Keratinocyte (primary cell): ENCODE data around the gene CLDN14. TPM values are rescaled to one million over a fixed set of nuclear protein-coding genes. Genes with fewer than 3 reads are reported as not detected.

Experiments
- DNase-seq: peaks from one replicate; pipeline ENCODE4 v3.0.0-alpha.2; 2011; ENCODE audit warnings: low read depth, missing footprints, low spot score
- FAIRE-seq: peaks from 2 replicates; lab custom pipeline; 2011; peaks lifted over from hg19 to GRCh38; lab: Jason Lieb, UNC
- H2AFZ ChIP-seq: 2 replicates; pipeline ENCODE4 v1.6.0; 2012; ENCODE audit warnings: low read length, control low read depth, inconsistent platforms; ENCODE audit not compliant: control insufficient read depth
- H3K27ac ChIP-seq: 2 replicates; pipeline ENCODE4 v1.5.1; 2011; ENCODE audit warnings: low read length; ENCODE audit not compliant: control insufficient read depth, insufficient read depth
- H3K27me3 ChIP-seq: 3 replicates; pipeline ENCODE4 v1.6.0; 2011; ENCODE audit warnings: low read length; ENCODE audit not compliant: control insufficient read depth, insufficient read depth; ENCODE audit errors: extremely low read depth
- H3K36me3 ChIP-seq, 2 experiments: 2 replicates in 1 of 2; 3 replicates in 1 of 2; pipeline ENCODE4 v1.5.1; 2011; ENCODE audit warnings: low read length in 2 of 2, mild to moderate bottlenecking in 1 of 2; ENCODE audit not compliant: control insufficient read depth in 2 of 2, insufficient read depth in 2 of 2; ENCODE audit errors: extremely low read depth in 1 of 2
- H3K4me1 ChIP-seq: 3 replicates; pipeline ENCODE4 v1.5.1; 2011; ENCODE audit warnings: low read length; ENCODE audit not compliant: control insufficient read depth, insufficient read depth; ENCODE audit errors: extremely low read depth
- H3K4me2 ChIP-seq: 3 replicates; pipeline ENCODE4 v1.6.0; 2011; ENCODE audit warnings: low read depth, low read length; ENCODE audit not compliant: control insufficient read depth, insufficient read depth; ENCODE audit errors: extremely low read depth
- H3K4me3 ChIP-seq, 3 experiments: fragments of 200-600 bp in 1 of 3; sonication (generic) in 1 of 3; 2 replicates in 2 of 3; 3 replicates in 1 of 3; pipeline ENCODE4 v1.5.1; 2011 to 2016; ENCODE audit warnings: low read length in 3 of 3, mild to moderate bottlenecking in 3 of 3, control low read depth in 2 of 3, inconsistent platforms in 1 of 3, low read depth in 1 of 3, mixed read lengths in 1 of 3, mixed run types in 1 of 3, moderate library complexity in 1 of 3; ENCODE audit not compliant: control insufficient read depth in 2 of 3, insufficient read depth in 2 of 3; ENCODE audit errors: extremely low read depth in 1 of 3
- H3K79me2 ChIP-seq: 2 replicates; pipeline ENCODE4 v1.6.0; 2012; ENCODE audit warnings: low read length; ENCODE audit not compliant: control insufficient read depth, insufficient read depth
- H3K9ac ChIP-seq: 3 replicates; pipeline ENCODE4 v1.6.0; 2011; ENCODE audit warnings: low read length; ENCODE audit not compliant: control insufficient read depth, insufficient read depth; ENCODE audit errors: extremely low read depth
- H3K9me1 ChIP-seq: 3 replicates; pipeline ENCODE4 v1.6.0; 2011; ENCODE audit warnings: low read length; ENCODE audit not compliant: control insufficient read depth, insufficient read depth; ENCODE audit errors: extremely low read depth
- H3K9me3 ChIP-seq: 2 replicates; pipeline ENCODE4 v1.5.1; 2012; ENCODE audit warnings: low read depth, low read length; ENCODE audit not compliant: control insufficient read depth
- H4K20me1 ChIP-seq: 3 replicates; pipeline ENCODE4 v1.6.0; 2011; ENCODE audit warnings: low read length; ENCODE audit not compliant: control insufficient read depth, insufficient read depth; ENCODE audit errors: extremely low read depth
- CTCF ChIP-seq, 3 experiments: IDR thresholded peaks in 1 of 3; conservative IDR thresholded peaks in 1 of 3; optimal IDR thresholded peaks in 1 of 3; 2 replicates in 2 of 3; 3 replicates in 1 of 3; pipeline versions ENCODE3 to v1.5.1; 2011; ENCODE audit warnings: low read length in 3 of 3, mild to moderate bottlenecking in 3 of 3, moderate library complexity in 2 of 3, control low read depth in 1 of 3, inconsistent platforms in 1 of 3; ENCODE audit not compliant: insufficient read depth in 2 of 3; ENCODE audit errors: extremely low read depth in 1 of 3
- EZH2 ChIP-seq: IDR thresholded peaks from one replicate; pipeline ENCODE4 v1.6.1; 2012; ENCODE audit warnings: inconsistent platforms, mild to moderate bottlenecking, low read length, moderate library complexity
- dilution Hi-C: fragments of 300-500 bp; cut with MboI; formaldehyde crosslinking; loops from one replicate; pipeline ENCODE4 v1.7.0; 2020; ENCODE audit warnings: low sequenced_read_pairs; ENCODE audit not compliant: extremely low pct_ligation_motif_present
- polyA plus RNA-seq, 5 experiments: library from polyadenylated mRNA; depleted of rRNA in 3 of 5; stranded (reverse) in 3 of 5; stranded (forward) in 1 of 5; unstranded in 1 of 5; fragments of >200 nt; gene quantifications; 1 replicate in 1 of 5; 2 replicates in 3 of 5; 3 replicates in 1 of 5; pipeline versions ENCODE4 v1.2.1 to v1.2.3, GENCODE V29; 2011 to 2012; ENCODE audit warnings: missing spikeins in 2 of 5, low read depth in 1 of 5, low replicate concordance in 1 of 5

Gene CLDN14
- polyA plus RNA-seq, 1 donor (not counting 4 experiments of a cell fraction or from before 2014, with no cell fraction given): not detected

GRCh38 chr21:36506482-36506881, 26.6 kb upstream of the CLDN14 start:
- DNase-seq (no peak), FAIRE-seq (no peak)
- no peaks in the 10 kb centered on the region for H3K9me1 ChIP-seq
- no peak overlapping the region for H3K4me3 ChIP-seq
- H3K9me3 ChIP-seq: no peaks in the 10 kb centered on the region
- H2AFZ ChIP-seq: no peak overlapping the region
- no peaks in the 10 kb centered on the region for H3K36me3 ChIP-seq
- no peaks in the 10 kb centered on the region for H3K27me3 ChIP-seq
- TF ChIP-seq EZH2 (no peak), CTCF (optimal IDR thresholded peaks at IDR 0.05 in 1 of 3, IDR thresholded peaks at IDR 0.05 in 1 of 3, conservative IDR thresholded peaks at IDR 0.05 in 1 of 3; ENCODE audit: extremely low read depth in 1 of 3, insufficient read depth in 2 of 3, low read length in 3 of 3) (no peak)
- dilution Hi-C loops: no loop called here
- peaks cover 7% of the 10 kb centered on the region for H3K4me1 ChIP-seq
- no peaks in the 10 kb centered on the region for H4K20me1 ChIP-seq
- no peak overlapping the region for H3K4me2 ChIP-seq
- H3K27ac ChIP-seq: no peak overlapping the region
- H3K79me2 ChIP-seq: no peaks in the 10 kb centered on the region
- no peak overlapping the region for H3K9ac ChIP-seq

GRCh38 chr21:36504067-36505058, 24.4 kb upstream of the CLDN14 start:
- Histone ChIP-seq H3K9me1 (no peaks in the 10 kb centered on the region), H3K27me3 (no peaks in the 10 kb centered on the region), H4K20me1 (no peaks in the 10 kb centered on the region), H3K4me3 (no peak overlapping the region), H3K36me3 (no peaks in the 10 kb centered on the region), H3K4me2 (no peak overlapping the region), H3K27ac (no peak overlapping the region), H3K79me2 (no peaks in the 10 kb centered on the region), H3K9me3 (no peaks in the 10 kb centered on the region), H2AFZ (no peak overlapping the region), H3K4me1 (peaks cover 9% of the 10 kb centered on the region), H3K9ac (no peak overlapping the region)
- FAIRE-seq: no peak
- DNase-seq: peak; percentile 19
- TF ChIP-seq EZH2: no peak
- peak; percentile 47 to 72 (median 58) for TF ChIP-seq CTCF (optimal IDR thresholded peaks at IDR 0.05 in 1 of 3, IDR thresholded peaks at IDR 0.05 in 1 of 3, conservative IDR thresholded peaks at IDR 0.05 in 1 of 3; ENCODE audit: extremely low read depth in 1 of 3, insufficient read depth in 2 of 3, low read length in 3 of 3)
- dilution Hi-C loops: no loop called here
